ENCODE data around the gene PSME3IP1. TPM values are rescaled to one million over a fixed set of nuclear protein-coding genes. Genes with fewer than 3 reads are reported as not detected.

Gene PSME3IP1
- total and polyA plus RNA-seq, 2 donors from 2014 or later = 79.1 to 84.6 TPM

DNA sequence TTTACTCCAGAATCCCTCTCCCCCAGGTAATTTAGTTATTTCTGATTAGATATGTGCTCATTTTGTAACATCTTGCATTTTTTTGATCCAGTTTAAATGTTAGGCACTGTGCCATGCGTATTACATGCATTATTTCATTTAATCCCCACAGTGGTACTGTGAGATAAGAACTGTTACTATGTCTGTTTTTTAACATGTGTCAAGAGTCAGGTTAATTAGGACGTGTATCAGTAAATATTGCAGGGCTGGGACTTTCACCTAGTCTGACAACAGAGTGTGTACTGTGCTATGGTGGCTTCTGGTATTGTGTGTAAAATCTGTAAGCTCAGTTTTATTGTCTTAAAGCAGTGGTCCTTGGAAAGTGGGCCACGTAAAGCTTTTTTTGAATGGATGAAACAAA, 10.9 kb upstream of the PSME3IP1 start:
- no peak overlapping the region for H3K4me3 ChIP-seq (ENCODE audit: low read length in 3 of 3)
- intact Hi-C loops (cut with DNase I) = no loop called here
- H3K27ac ChIP-seq (ENCODE audit: low read depth in 2 of 2, low read length in 2 of 2) = no peak overlapping the region
- DNase-seq (no peak), FAIRE-seq (no peak)
- no peaks in the 10 kb centered on the region for H3K27me3 ChIP-seq (ENCODE audit: control insufficient read depth, insufficient read depth, low read length)
- H3K36me3 ChIP-seq (ENCODE audit: control insufficient read depth in 2 of 3, insufficient read depth in 3 of 3, low read length in 3 of 3) = no peaks in the 10 kb centered on the region
- H3K4me1 ChIP-seq (ENCODE audit: control insufficient read depth in 2 of 3, insufficient read depth in 2 of 3, low read depth in 1 of 3, low read length in 3 of 3) = peaks cover 0 to 7% (median 0%) of the 10 kb centered on the region in 3 donors
- H3K9ac ChIP-seq (ENCODE audit: low read length in 3 of 3) = no peak overlapping the region
- H3K9me3 ChIP-seq (ENCODE audit: control insufficient read depth in 2 of 3, insufficient read depth in 1 of 3, low read length in 3 of 3) = no peaks in the 10 kb centered on the region
- TF ChIP-seq, protein P1, sequence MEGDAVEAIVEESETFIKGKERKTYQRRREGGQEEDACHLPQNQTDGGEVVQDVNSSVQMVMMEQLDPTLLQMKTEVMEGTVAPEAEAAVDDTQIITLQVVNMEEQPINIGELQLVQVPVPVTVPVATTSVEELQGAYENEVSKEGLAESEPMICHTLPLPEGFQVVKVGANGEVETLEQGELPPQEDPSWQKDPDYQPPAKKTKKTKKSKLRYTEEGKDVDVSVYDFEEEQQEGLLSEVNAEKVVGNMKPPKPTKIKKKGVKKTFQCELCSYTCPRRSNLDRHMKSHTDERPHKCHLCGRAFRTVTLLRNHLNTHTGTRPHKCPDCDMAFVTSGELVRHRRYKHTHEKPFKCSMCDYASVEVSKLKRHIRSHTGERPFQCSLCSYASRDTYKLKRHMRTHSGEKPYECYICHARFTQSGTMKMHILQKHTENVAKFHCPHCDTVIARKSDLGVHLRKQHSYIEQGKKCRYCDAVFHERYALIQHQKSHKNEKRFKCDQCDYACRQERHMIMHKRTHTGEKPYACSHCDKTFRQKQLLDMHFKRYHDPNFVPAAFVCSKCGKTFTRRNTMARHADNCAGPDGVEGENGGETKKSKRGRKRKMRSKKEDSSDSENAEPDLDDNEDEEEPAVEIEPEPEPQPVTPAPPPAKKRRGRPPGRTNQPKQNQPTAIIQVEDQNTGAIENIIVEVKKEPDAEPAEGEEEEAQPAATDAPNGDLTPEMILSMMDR (IDR thresholded peaks at IDR 0.05; ENCODE audit: borderline replicate concordance, extremely low read depth, insufficient read depth) = no peak

DNA sequence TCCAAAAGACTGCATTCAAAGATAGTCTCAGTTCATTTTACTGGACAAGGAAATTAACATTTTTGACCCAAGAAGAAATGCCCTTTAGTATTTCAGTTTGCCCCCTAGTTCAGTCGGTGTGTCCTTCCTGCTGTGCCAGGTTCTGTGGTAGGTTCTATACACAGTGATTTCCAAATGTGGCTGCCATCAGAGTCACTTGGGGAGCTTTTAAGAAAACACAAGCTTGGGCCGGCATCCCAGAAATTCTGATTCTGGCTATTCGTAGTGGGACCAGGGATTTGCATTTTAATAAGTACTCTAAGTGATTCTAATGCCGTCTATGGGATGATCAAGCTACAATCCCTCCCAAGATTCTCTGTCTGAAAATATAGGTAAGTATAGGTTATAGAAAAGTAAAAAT, 10.4 kb upstream of the PSME3IP1 start:
- H3K9me3 ChIP-seq (ENCODE audit: control insufficient read depth in 2 of 3, insufficient read depth in 1 of 3, low read length in 3 of 3) = no peaks in the 10 kb centered on the region
- H3K4me3 ChIP-seq (ENCODE audit: low read length in 3 of 3) = no peak overlapping the region
- TF ChIP-seq, protein P1 (IDR thresholded peaks at IDR 0.05; ENCODE audit: borderline replicate concordance, extremely low read depth, insufficient read depth) = no peak
- FAIRE-seq (no peak), DNase-seq (no peak)
- H3K4me1 ChIP-seq (ENCODE audit: control insufficient read depth in 2 of 3, insufficient read depth in 2 of 3, low read depth in 1 of 3, low read length in 3 of 3) = peaks cover 0 to 9% (median 0%) of the 10 kb centered on the region in 3 donors
- no peak overlapping the region for H3K9ac ChIP-seq (ENCODE audit: low read length in 3 of 3)
- no peaks in the 10 kb centered on the region for H3K27me3 ChIP-seq (ENCODE audit: control insufficient read depth, insufficient read depth, low read length)
- H3K36me3 ChIP-seq (ENCODE audit: control insufficient read depth in 2 of 3, insufficient read depth in 3 of 3, low read length in 3 of 3) = no peaks in the 10 kb centered on the region
- H3K27ac ChIP-seq (ENCODE audit: low read depth in 2 of 2, low read length in 2 of 2) = no peak overlapping the region
- intact Hi-C loops (cut with DNase I) = no loop called here

DNA sequence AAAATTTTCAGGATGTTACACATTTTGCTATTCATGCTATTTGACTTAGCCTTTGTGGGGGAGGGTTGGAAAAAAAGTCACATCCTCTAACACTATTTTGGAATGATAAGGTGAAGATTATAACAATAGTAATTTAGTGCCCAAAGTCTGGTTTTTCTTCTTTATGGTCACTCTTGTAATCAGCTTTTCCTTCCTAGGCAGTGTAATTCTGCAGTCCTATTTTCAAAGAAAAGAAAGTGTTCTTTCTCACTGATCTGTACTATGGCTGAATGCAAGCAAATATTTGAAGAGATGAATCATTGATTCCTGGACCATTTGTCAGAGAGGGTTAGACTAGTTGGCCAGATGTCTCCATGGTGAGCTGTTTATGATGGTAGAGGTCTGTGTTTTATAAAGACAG, 8.7 kb upstream of the PSME3IP1 start:
- Histone ChIP-seq H3K9ac (ENCODE audit: low read length in 3 of 3) (no peak overlapping the region), H3K4me3 (ENCODE audit: low read length in 3 of 3) (no peak overlapping the region), H3K27ac (ENCODE audit: low read depth in 2 of 2, low read length in 2 of 2) (no peak overlapping the region), H3K4me1 (ENCODE audit: control insufficient read depth in 2 of 3, insufficient read depth in 2 of 3, low read depth in 1 of 3, low read length in 3 of 3) (peaks cover 0 to 9% (median 0%) of the 10 kb centered on the region in 3 donors), H3K27me3 (ENCODE audit: control insufficient read depth, insufficient read depth, low read length) (no peaks in the 10 kb centered on the region), H3K36me3 (ENCODE audit: control insufficient read depth in 2 of 3, insufficient read depth in 3 of 3, low read length in 3 of 3) (no peaks in the 10 kb centered on the region), H3K9me3 (ENCODE audit: control insufficient read depth in 2 of 3, insufficient read depth in 1 of 3, low read length in 3 of 3) (no peaks in the 10 kb centered on the region)
- intact Hi-C loops (cut with DNase I) = no loop called here
- TF ChIP-seq, protein P1 (IDR thresholded peaks at IDR 0.05; ENCODE audit: borderline replicate concordance, extremely low read depth, insufficient read depth) = no peak
- DNase-seq = no peak
- FAIRE-seq = no peak

All from kidney (tissue), 14 donors.